Kidney epithelial cell (primary cell): ENCODE measurements around the gene TMEM204. TPM values are rescaled to one million over a fixed set of nuclear protein-coding genes. Genes with fewer than 3 reads are reported as not detected.

Experiments used
- DNase-seq: peaks from one replicate; pipeline ENCODE4 v3.0.0-alpha.2; 2010; ENCODE audit warnings: low read depth
- H3K27me3 ChIP-seq: 2 replicates; pipeline ENCODE4 v1.6.0; 2011; ENCODE audit warnings: low read length; ENCODE audit not compliant: control insufficient read depth, insufficient read depth
- H3K36me3 ChIP-seq: 2 replicates; pipeline ENCODE4 v1.5.1; 2011; ENCODE audit warnings: low read length; ENCODE audit not compliant: control insufficient read depth, insufficient read depth
- H3K4me3 ChIP-seq: 2 replicates; pipeline ENCODE4 v1.5.1; 2011; ENCODE audit warnings: low read depth, mild to moderate bottlenecking, control low read depth, low read length
- total RNA-seq: library from RNA; depleted of rRNA; stranded (reverse); fragments of >200 nt; gene quantifications from 2 replicates; pipeline ENCODE4 v1.2.3, GENCODE V29; 2015
- TF ChIP-seq, protein P1 (sequence below): IDR thresholded peaks from 2 replicates; pipeline ENCODE4 v1.5.1; 2011; ENCODE audit warnings: mild to moderate bottlenecking, moderate library complexity, low read length, control low read depth, inconsistent platforms; ENCODE audit not compliant: insufficient read depth, poor library complexity, severe bottlenecking

Gene TMEM204
- total RNA-seq, 1 donor from 2014 or later: 4.0 TPM

DNA sequence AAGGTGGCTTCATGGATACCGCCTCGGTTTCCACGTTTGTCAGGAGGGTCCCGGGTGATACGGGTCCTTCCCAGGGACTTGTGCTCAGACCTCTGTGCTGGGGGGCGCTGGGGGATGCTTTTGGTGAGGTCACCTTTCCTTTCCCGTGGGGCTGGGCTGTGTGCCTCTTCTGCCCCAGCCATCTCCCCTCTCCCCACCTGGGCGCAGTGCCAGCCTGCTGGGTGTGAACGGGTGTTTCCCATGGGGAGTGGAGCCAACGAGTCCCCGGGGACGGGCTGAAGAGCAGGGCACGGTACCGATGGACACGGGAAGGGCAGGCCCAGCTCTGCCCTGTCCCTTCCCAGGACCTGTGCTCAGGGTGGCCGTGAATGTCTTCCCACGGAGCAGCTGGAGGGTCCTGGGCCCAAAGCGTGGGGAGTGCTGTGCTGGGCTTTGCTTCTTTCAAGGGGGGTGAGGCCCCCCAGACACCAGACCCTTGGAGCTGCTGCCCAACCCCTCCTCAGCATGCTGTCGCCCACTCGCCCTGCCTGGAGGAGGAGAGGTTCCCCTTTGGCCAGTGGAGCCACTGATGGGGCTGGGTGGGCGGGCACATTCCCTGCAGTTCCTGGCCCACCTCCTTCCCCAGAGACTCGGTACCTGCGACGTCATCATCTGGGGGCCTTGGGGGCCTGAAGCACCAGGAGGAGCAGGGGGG is 24.8 kb upstream of the TMEM204 start:
- Histone ChIP-seq H3K27me3 (no peaks in the 10 kb centered on the region), H3K36me3 (no peaks in the 10 kb centered on the region), H3K4me3 (no peak overlapping the region)
- DNase-seq: no peak
- TF ChIP-seq, protein P1, sequence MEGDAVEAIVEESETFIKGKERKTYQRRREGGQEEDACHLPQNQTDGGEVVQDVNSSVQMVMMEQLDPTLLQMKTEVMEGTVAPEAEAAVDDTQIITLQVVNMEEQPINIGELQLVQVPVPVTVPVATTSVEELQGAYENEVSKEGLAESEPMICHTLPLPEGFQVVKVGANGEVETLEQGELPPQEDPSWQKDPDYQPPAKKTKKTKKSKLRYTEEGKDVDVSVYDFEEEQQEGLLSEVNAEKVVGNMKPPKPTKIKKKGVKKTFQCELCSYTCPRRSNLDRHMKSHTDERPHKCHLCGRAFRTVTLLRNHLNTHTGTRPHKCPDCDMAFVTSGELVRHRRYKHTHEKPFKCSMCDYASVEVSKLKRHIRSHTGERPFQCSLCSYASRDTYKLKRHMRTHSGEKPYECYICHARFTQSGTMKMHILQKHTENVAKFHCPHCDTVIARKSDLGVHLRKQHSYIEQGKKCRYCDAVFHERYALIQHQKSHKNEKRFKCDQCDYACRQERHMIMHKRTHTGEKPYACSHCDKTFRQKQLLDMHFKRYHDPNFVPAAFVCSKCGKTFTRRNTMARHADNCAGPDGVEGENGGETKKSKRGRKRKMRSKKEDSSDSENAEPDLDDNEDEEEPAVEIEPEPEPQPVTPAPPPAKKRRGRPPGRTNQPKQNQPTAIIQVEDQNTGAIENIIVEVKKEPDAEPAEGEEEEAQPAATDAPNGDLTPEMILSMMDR: no peak

DNA sequence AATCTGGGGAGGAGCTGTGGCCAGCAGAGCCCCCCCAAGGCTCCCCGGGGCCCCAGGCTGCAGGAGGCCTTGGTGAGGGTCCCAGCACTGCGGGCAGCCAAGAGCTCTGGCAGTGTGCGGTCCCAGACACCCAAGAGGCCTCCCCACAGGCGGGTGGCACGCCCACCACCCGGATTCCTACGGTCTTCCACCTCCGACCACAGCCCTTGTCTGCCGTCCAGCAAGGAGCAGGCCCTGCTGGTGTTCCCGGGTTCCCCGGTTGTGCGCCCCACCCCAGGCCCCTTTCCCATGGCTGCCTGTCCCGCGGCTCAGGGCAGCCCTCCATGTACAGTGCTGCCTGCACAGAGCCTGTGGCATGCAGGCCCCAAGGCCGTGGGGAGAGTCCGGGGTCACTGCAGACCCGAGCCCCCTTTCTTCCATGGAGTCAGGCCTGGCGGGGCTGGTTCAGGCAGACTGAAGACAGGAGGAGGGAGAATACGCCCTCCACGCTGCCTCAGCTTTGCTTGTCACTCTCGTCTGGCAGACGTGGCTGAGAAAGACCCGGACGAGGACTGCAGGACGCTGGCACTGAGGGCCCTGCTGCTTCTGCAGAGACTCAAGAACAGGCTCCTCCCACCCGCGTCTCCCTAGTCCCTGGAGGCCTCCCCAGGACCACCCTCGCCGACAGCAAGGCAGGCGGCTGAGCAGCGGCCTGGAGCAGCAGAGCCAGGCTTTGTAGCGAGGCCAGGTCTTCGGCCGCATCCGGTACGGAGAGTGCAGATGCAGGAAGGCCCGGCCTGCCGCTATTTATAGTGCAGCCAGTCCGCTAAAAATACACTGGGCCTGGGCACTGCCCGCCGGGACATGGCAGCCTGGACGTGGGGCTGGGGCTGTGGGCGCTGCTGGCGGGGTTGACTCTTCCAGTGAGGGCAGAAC is 23.9 kb upstream of the TMEM204 start:
- TF ChIP-seq, protein P1: no peak
- Histone ChIP-seq H3K36me3 (no peaks in the 10 kb centered on the region), H3K4me3 (no peak overlapping the region), H3K27me3 (no peaks in the 10 kb centered on the region)
- no peak for DNase-seq

DNA sequence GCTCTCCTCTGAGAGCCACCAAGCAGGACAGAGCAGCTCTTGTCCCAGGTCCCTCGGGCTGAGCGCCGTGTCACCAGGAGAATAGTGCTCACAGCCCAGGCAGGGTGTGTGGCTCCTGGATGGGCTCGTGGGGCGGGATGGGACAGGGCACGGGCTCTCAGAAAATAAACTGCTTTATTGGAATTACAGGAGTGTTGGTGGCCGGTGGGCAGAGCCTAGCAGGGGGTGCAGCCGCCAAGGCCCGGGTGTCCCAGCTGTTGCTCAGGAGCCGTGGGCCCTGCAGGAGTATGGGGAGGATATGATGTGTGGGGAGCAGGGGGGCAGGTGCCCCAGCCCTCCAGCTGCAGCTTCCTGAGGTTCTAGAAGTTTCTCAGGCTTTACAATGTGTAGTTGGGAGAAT is 23.2 kb upstream of the TMEM204 start:
- TF ChIP-seq, protein P1: no peak
- Histone ChIP-seq H3K27me3 (no peaks in the 10 kb centered on the region), H3K36me3 (no peaks in the 10 kb centered on the region), H3K4me3 (no peak overlapping the region)
- no peak for DNase-seq

DNA sequence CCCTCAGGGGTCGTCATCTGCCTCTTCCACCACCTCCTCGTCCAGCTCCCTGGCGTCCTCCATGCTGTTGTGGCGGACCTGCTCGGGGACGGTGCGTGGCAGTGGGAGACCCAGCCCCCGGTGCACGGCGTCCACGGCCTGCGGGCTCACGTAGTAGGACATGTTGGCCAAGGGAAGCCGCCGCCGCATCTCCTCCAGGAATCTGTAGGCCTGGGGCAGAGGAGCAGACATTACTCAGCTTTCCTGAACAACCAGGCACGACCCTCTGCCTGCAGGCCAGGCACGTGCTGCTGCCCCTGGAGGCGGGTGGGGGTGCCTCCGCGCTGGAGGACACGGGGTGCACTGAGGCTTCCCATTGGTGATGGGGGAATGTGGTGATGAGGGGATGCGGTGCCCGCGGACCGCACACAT is 22.5 kb upstream of the TMEM204 start:
- no peaks in the 10 kb centered on the region for H3K36me3 ChIP-seq
- TF ChIP-seq, protein P1: no peak
- no peak for DNase-seq
- H3K4me3 ChIP-seq: no peak overlapping the region
- no peaks in the 10 kb centered on the region for H3K27me3 ChIP-seq

DNA sequence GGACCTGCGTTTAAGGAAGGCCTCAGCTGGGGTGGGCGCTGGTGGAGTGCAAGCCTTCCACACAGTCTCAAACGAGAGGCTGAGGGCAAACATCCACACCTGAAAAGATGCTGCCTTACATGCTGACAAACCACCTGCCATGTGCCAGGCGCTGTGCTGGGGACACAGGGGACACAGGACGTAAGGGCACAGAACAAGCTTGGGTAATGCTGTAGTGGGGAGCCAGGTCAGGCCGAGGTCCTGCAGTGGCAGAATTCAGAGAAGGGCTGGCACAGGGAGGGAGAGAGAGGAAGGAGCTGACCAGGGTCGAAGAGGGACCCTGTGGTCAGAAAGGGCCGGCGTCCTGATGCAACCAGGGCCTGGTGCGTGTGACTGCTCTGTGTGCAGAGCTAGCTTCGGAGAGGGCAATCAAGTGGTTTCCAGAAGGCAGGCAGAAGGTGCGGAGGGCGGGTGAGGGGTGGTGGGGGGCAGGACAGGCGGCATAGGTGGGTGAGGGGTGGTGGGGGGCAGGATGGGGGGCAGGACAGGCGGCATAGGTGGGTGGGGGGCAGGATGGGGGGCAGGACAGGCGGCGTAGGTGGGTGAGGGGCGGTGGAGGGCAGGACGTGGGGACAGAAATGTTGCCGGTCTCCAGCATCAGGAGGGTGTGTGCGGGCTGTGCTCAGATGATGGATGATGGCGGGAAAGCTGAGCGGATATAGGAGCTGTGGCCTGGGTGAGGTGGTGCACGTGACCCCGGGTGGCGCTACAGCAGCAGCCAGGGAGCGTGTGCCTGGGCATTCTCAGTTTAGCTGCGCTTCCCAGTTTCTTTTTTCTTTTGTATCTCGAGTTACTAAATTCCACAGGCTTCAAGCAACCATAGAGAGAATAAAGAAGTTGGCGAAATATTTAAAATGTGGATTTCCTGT is 21.6 kb upstream of the TMEM204 start:
- H3K36me3 ChIP-seq: no peaks in the 10 kb centered on the region
- no peak for DNase-seq
- TF ChIP-seq, protein P1: no peak
- H3K27me3 ChIP-seq: no peaks in the 10 kb centered on the region
- no peak overlapping the region for H3K4me3 ChIP-seq
